ENCODE results near the gene VAV1. TPM values are rescaled to one million over a fixed set of nuclear protein-coding genes. Genes with fewer than 3 reads are reported as not detected.

The VAV1 gene
- total and polyA plus RNA-seq, 9 of the 15 experiments (the other 6 are each of a cell fraction or from before 2014, with no cell fraction given) = 0.46 to 20.1 (median 11.1) TPM

GRCh38 chr19:6753178-6754031 is 19.1 kb upstream of the VAV1 start (continued):
- TF ChIP-seq CXXC5 (CRISPR knock-in tag; IDR thresholded peaks at IDR 0.05) (peak; percentile 98), NCOA2 (IDR thresholded peaks at IDR 0.05; ENCODE audit: partially characterized antibody in 2 of 2) (no peak), POLR2A (conservative IDR thresholded peaks at IDR 0.05) (peak; percentile 67), ZNF696 (CRISPR knock-in tag; conservative IDR thresholded peaks at IDR 0.05) (no peak), XRCC3 (IDR thresholded peaks at IDR 0.05) (no peak), POU5F1 (IDR thresholded peaks at IDR 0.05; ENCODE audit: borderline replicate concordance, low read depth, low read length, partially characterized antibody) (no peak), THAP7 (CRISPR knock-in tag; IDR thresholded peaks at IDR 0.05) (no peak), ZNF354B (CRISPR knock-in tag; IDR thresholded peaks at IDR 0.05) (0 out of 2 replicates have a peak, but pooled peaks have one; percentile 23), MYC (IDR thresholded peaks at IDR 0.05; ENCODE audit: low read depth, low read length) (peak; percentile 98), MYC (CRISPR knock-in tag; IDR thresholded peaks at IDR 0.05; ENCODE audit: borderline replicate concordance, low read depth) (peak; percentile 96), NFIX (CRISPR knock-in tag; IDR thresholded peaks at IDR 0.05; ENCODE audit: low read depth) (no peak), ELK1 (CRISPR knock-in tag; IDR thresholded peaks at IDR 0.05) (no peak), CBFA2T3 (IDR thresholded peaks at IDR 0.05) (no peak), USF1 (CRISPR knock-in tag; IDR thresholded peaks at IDR 0.05) (peak; percentile 98), ILK (tag; IDR thresholded peaks at IDR 0.05; ENCODE audit: borderline replicate concordance, low read depth) (no peak), ZNF121 (CRISPR knock-in tag; conservative IDR thresholded peaks at IDR 0.05) (no peak), GATAD2B (IDR thresholded peaks at IDR 0.05; ENCODE audit: borderline replicate concordance) (no peak), RAD21 (CRISPR knock-in tag; conservative IDR thresholded peaks at IDR 0.05 in 1 of 2, IDR thresholded peaks at IDR 0.05 in 1 of 2) (peak; percentile 61 to 71), NRF1 (conservative IDR thresholded peaks at IDR 0.05 in 1 of 2, IDR thresholded peaks at IDR 0.05 in 1 of 2) (peak; percentile 89 to 91), ATF6 (CRISPR knock-in tag; IDR thresholded peaks at IDR 0.05) (no peak), KLF1 (tag; IDR thresholded peaks at IDR 0.05) (peak; percentile 55; the same call in 1 of the 2 replicates), PATZ1 (CRISPR knock-in tag; IDR thresholded peaks at IDR 0.05; ENCODE audit: borderline replicate concordance) (no peak)

Data from K562 (cell line).